ENCODE results near the gene EIF5B. TPM values are rescaled to one million over a fixed set of nuclear protein-coding genes. Genes with fewer than 3 reads are reported as not detected.

Gene EIF5B
- total and polyA plus RNA-seq, 2 of the 4 experiments (the other 2 are of a cell fraction): 19.7 to 21.8 TPM

DNA sequence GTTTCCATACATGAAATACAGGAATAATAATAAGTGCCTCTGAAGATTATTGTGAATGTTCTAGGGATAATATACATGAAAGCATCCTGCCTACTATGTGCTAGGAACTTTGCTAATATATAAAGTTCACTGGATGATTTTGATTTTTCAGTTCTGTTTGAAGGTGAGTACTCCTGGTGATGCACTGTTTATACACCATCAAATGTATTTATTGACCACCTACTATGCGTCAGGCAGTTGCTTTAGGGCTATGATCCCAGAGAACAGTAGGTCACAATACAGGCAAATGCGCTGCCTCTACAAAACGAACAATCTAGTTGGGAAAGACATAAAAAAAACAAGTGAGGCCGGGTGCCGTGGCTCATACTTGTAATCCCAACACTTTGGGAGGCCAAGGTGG, 11.8 kb upstream of the EIF5B start:
- ChIA-PET POLR2A (ENCODE audit: unreplicated experiment) (no interaction called here), CTCF (no interaction called here)
- Histone ChIP-seq H2BK120ac (ENCODE audit: low read depth, low read length) (no peak overlapping the region), H3K27ac (ENCODE audit: insufficient read depth, low read length) (no peak overlapping the region), H3K27me3 (ENCODE audit: control insufficient read depth, insufficient read depth, low read length) (no peaks in the 10 kb centered on the region), H2AK9ac (replicated peaks; ENCODE audit: low read depth, low read length, poor library complexity) (no peak overlapping the region), H3K79me1 (ENCODE audit: low read depth in 1 of 2, low read length in 2 of 2) (peaks cover 14 to 37% of the 10 kb centered on the region in 2 experiments), H4K20me1 (ENCODE audit: insufficient read depth, low read length) (peaks cover 8% of the 10 kb centered on the region), H4K8ac (ENCODE audit: low read depth in 2 of 2, low read length in 2 of 2) (no peak overlapping the region), H3K9me1 (ENCODE audit: insufficient read depth, low read length) (0 out of 2 replicates have a peak, but pooled peaks cover 4% of the 10 kb centered on the region), H4K91ac (ENCODE audit: insufficient read depth, low read depth, low read length) (no peak overlapping the region), H3K23ac (ENCODE audit: low read depth, low read length) (no peak overlapping the region), H3K4ac (ENCODE audit: low read depth, low read length) (no peak overlapping the region), H4K5ac (ENCODE audit: low read depth, low read length) (no peak overlapping the region), H3K4me3 (ENCODE audit: insufficient read depth, low read depth, low read length) (no peak overlapping the region), H2BK15ac (ENCODE audit: low read depth, low read length) (no peak overlapping the region), H3K56ac (ENCODE audit: extremely low read depth, insufficient read depth, low read length) (no peak overlapping the region), H3K18ac (ENCODE audit: low read depth, low read length) (no peak overlapping the region), H3K4me2 (ENCODE audit: low read depth, low read length) (no peak overlapping the region), H2BK20ac (ENCODE audit: low read depth, low read length) (no peak overlapping the region), H3K36me3 (ENCODE audit: control insufficient read depth, insufficient read depth, low read length) (peaks cover 41% of the 10 kb centered on the region), H2BK5ac (ENCODE audit: low read depth, low read length, poor library complexity, severe bottlenecking) (no peak overlapping the region), H3K14ac (replicated peaks; ENCODE audit: low read depth, low read length) (no peak overlapping the region), H3K9me3 (ENCODE audit: control insufficient read depth, insufficient read depth, low read length) (no peaks in the 10 kb centered on the region), H3K9ac (ENCODE audit: low read depth, low read length) (no peak overlapping the region), H2AK5ac (ENCODE audit: low read depth, low read length) (no peak overlapping the region), H3K4me1 (ENCODE audit: control insufficient read depth, insufficient read depth, low read length) (peaks cover 1% of the 10 kb centered on the region; the same call in 1 of the 2 replicates), H2AFZ (replicated peaks; ENCODE audit: low read length, poor library complexity) (no peak overlapping the region)
- TF ChIP-seq RCOR1 (IDR thresholded peaks at IDR 0.05; ENCODE audit: insufficient replicate concordance, low read length) (no peak), BHLHE40 (IDR thresholded peaks at IDR 0.05; ENCODE audit: low read depth, low read length) (no peak)
- DNase-seq (no peak), ATAC-seq (ENCODE audit: low read depth) (no peak)
- dilution Hi-C loops (cut with HindIII; ENCODE audit: low sequenced_read_pairs, unreplicated experiment): no loop called here
- WGBS, 2 experiments (ENCODE audit: extremely low coverage in 2 of 2, insufficient read length in 1 of 2): no CpG with 5 or more reads among the region's 5 CpGs
- in situ Hi-C loops (cut with MboI; ENCODE audit: low sequenced_read_pairs): no loop called here
- intact Hi-C loops (cut with micrococcal nuclease): no loop called here
- no TSS peak for BruUV-seq (replicated peaks)
